ENCODE results near the gene GALM.
"Not testable (repeated sequence)": the region's sequence is repeated elsewhere in the genome, so short reads cannot be mapped to it uniquely, and the experiment has no call there.

The GALM gene

GRCh38 chr2:38755891-38756290, 90.0 kb downstream of the GALM start:
- not testable (repeated sequence) for DNase-seq

GRCh38 chr2:38763228-38763627, 97.3 kb downstream of the GALM start:
- DNase-seq, result no peak

GRCh38 chr2:38763728-38764127, 97.8 kb downstream of the GALM start:
- DNase-seq, result no peak

DNA sequence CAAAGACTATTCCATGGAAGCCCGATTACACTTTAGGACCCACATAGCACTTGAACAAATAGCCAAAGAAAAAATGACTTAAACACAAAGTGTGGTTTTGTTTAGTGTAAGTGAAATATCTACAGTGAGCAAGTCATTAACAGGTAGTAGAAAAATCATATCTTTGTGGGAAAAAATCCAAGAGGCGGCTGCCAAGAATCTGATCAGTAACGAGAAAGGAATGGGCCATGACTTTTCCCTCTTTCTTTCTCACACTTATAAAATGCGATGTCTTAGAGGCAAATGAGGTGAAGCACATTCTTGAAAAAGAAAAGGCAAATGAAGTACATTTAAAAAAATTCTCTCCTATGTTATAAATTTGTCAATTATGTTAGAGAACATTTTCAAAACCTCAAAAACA, 99.2 kb downstream of the GALM start:
- DNase-seq, result no peak

DNA sequence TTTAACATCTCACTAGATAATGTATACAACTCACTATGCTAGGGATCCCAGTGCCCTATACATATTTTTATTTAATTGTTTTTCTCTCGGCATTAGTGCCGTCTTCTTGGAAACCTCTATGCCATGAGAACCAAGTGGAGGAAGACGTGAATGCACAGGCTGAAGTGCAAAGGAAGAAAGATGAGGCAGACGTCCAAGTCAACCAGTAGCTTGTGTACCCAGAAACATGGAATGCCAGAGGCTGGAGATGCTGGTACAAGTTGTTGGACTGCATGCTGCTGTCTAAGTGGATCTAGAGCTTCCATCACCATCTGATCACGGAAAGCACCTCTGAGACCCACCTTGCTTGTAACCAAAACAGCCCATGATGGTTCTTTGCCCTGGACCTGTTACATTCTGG, 99.6 kb downstream of the GALM start:
- no peak for DNase-seq

DNA sequence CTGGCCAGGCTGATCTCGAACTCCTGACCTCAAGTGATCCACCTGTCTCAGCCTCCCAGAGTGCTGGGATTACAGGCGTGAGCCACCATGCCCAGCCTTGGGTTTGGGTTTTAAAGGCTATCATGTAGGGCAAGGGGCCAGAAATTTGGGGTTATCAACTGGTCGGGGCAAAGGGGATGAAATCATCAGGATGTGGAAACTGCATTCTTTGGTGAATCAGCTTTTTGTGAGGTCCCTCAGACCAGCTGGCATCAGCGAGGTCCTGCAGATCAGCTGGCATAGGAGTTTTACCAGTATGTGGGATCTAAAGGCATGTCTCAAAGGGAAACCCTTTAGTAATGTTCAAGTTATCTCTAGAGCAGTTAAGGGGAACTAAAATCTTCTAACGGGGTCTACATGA, 105.7 kb downstream of the GALM start:
- no peak for DNase-seq

DNA sequence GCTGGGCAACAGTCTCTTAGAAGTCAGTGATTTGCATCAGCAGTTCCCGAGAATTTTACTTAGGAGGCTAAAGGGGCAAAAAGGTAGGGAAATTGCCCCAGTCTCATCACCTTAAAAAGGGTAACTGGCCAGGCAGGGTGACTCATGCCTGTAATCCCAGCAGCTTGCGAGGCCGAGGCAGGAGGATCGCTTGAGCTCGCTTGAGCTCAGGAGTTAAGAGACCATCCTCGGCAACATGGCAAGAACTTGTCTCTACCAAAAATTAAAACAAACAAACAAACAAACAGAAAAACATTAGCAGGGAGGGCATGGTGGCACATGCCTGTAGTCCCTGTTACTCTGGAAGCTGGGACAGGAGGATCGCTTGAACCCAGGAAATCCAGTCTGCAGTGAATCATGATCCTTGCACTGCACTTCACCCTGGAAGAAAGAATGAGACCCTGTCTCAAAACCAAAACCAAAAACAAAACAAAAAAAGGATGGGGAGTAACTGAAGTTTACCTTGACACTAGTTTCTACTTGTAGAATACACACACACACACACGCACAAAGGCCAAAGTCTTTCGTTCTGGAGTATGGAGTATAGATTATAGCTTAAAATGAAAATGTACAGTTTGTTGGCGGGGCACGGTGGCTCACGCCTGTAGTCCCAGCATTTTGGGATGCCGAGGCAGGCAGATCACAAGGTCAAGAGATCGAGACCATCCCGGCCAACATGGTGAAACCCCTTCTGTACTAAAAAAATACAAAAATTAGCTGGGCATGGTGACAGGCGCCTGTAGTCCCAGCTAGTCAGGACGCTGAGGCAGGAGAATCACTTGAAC, 109.4 kb downstream of the GALM start:
- DNase-seq, result no peak

DNA sequence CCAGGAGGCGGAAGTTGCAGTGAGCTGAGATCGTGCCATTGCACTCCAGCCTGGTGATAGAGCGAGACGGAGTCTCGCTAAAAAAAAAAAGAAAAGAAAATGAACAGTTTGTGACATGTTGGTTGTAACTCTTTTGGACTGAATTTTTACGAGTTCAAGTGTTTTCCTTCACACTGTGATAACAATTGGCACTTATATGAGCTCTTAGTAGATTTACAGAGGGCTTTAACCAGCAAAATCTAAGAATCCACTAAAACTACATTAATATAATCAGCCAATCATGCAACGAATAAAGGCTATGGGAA, 110.0 kb downstream of the GALM start:
- DNase-seq, result no peak

GRCh38 chr2:38776531-38776930, 110.6 kb downstream of the GALM start:
- no peak for DNase-seq

- DNase-seq, result no peak
These were observed 112.8 kb downstream of the GALM start for GRCh38 chr2:38778687-38779082.

DNA sequence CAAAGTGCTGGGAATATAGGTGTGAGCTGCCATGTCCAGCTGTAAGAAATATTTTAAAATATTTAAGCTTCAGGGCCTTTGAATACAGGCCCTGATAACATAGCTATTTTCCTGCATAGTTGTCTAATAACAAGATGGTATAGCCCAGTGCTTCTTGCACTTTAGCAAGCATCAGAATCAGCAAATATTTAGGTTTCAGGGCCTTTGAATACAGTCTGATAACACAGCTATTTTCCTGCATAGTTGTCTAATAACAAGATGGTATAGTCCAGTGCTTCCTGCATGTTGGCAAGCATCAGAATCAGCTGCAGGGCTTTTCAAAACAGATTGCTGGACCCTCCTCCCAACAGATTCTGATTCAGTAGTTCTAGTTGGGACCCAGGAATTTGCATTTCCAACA, 117.7 kb downstream of the GALM start:
- no peak for DNase-seq
